Activated T-cell treated with anti-CD3 and anti-CD28 coated beads, Interleukin-2, amount 50 U/mL, for 4 hours (primary cell): ENCODE results near the gene PTER. TPM values are rescaled to one million over a fixed set of nuclear protein-coding genes. Genes with fewer than 3 reads are reported as not detected.

Experiments
- ATAC-seq, 2 donors: fragments of 200-7000 bp; cut with Tn5 transposase; one replicate each; pipeline ENCODE4 v1.10.0; 2021
- DNase-seq: peaks from one replicate; pipeline ENCODE4 v3.0.0-alpha.2; 2020
- H3K27me3 Mint-ChIP-seq: one replicate; pipeline ENCODE4 v1.8.0; 2021; ENCODE audit warnings: low read depth, mixed read lengths
- H3K36me3 Mint-ChIP-seq: one replicate; pipeline ENCODE4 v1.8.0; 2022; ENCODE audit warnings: mixed read lengths; ENCODE audit not compliant: insufficient read depth
- H3K4me1 Mint-ChIP-seq: one replicate; pipeline ENCODE4 v1.8.0; 2021; ENCODE audit warnings: low read depth, mixed read lengths
- H3K4me3 Mint-ChIP-seq: one replicate; pipeline ENCODE4 v1.8.0; 2021; ENCODE audit warnings: mild to moderate bottlenecking, moderate library complexity, mixed read lengths
- H3K9me3 Mint-ChIP-seq: one replicate; pipeline ENCODE4 v1.8.0; 2021; ENCODE audit warnings: mixed read lengths
- total RNA-seq, 3 donors: library from RNA; stranded (reverse); gene quantifications; one replicate each; pipeline ENCODE4 v1.2.1, GENCODE V29; 2021

PTER gene
- total RNA-seq, 3 donors from 2014 or later: 17.8 to 18.7 (median 18.5) TPM

- Mint-ChIP-seq H3K27me3 (peaks cover 18% of the 10 kb centered on the region), H3K36me3 (no peaks in the 10 kb centered on the region), H3K9me3 (no peaks in the 10 kb centered on the region), H3K4me3 (no peak overlapping the region), H3K4me1 (peaks cover 1% of the 10 kb centered on the region)
- ATAC-seq (no peak), DNase-seq (no peak)
Measured at GRCh38 chr10:16544099-16544498, 107.3 kb downstream of the PTER start.

- H3K36me3 Mint-ChIP-seq: no peaks in the 10 kb centered on the region
- ATAC-seq: no peak
- peaks cover 1% of the 10 kb centered on the region for H3K4me1 Mint-ChIP-seq
Measured at GRCh38 chr10:16544591-16544990, 107.8 kb downstream of the PTER start.

GRCh38 chr10:16545116-16545736 lies 108.4 kb downstream of the PTER start:
- DNase-seq (no peak), ATAC-seq (no peak)
- no peak overlapping the region for H3K4me3 Mint-ChIP-seq
- no peaks in the 10 kb centered on the region for H3K36me3 Mint-ChIP-seq
- H3K4me1 Mint-ChIP-seq: peaks cover 1% of the 10 kb centered on the region
- H3K9me3 Mint-ChIP-seq: no peaks in the 10 kb centered on the region
- H3K27me3 Mint-ChIP-seq: peaks cover 14% of the 10 kb centered on the region

More at GRCh38 chr10:16544591-16544990, 107.8 kb downstream of the PTER start:
- Mint-ChIP-seq H3K27me3 (peaks cover 16% of the 10 kb centered on the region), H3K4me3 (no peak overlapping the region), H3K9me3 (no peaks in the 10 kb centered on the region)
- no peak for DNase-seq

GRCh38 chr10:16547973-16548372 lies 111.2 kb downstream of the PTER start:
- H3K36me3 Mint-ChIP-seq: no peaks in the 10 kb centered on the region
- H3K9me3 Mint-ChIP-seq: no peaks in the 10 kb centered on the region
- DNase-seq (no peak), ATAC-seq (no peak)
- H3K4me1 Mint-ChIP-seq: peaks cover 1% of the 10 kb centered on the region
- H3K4me3 Mint-ChIP-seq: no peak overlapping the region
- peaks cover 12% of the 10 kb centered on the region for H3K27me3 Mint-ChIP-seq

GRCh38 chr10:16559236-16559773 lies 122.5 kb downstream of the PTER start:
- ATAC-seq: no peak

GRCh38 chr10:16562891-16563290 lies 126.1 kb downstream of the PTER start:
- H3K4me1 Mint-ChIP-seq: no peaks in the 10 kb centered on the region
- no peaks in the 10 kb centered on the region for H3K9me3 Mint-ChIP-seq
- no peaks in the 10 kb centered on the region for H3K36me3 Mint-ChIP-seq
- ATAC-seq: no peak
- H3K27me3 Mint-ChIP-seq: peaks cover 40% of the 10 kb centered on the region
- DNase-seq: no peak
- H3K4me3 Mint-ChIP-seq: no peak overlapping the region

More at GRCh38 chr10:16559236-16559773, 122.5 kb downstream of the PTER start:
- no peaks in the 10 kb centered on the region for H3K36me3 Mint-ChIP-seq
- DNase-seq: no peak
- no peaks in the 10 kb centered on the region for H3K4me1 Mint-ChIP-seq
- no peak overlapping the region for H3K4me3 Mint-ChIP-seq
- H3K27me3 Mint-ChIP-seq: peaks cover 25% of the 10 kb centered on the region
- no peaks in the 10 kb centered on the region for H3K9me3 Mint-ChIP-seq

Other genes starting within 250 kb of the PTER start
- gene C1QL3, start 84.9 kb downstream of the PTER start, total RNA-seq: not detected